Measurements from ENCODE around the gene AGPAT2. TPM values are rescaled to one million over a fixed set of nuclear protein-coding genes. Genes with fewer than 3 reads are reported as not detected.
"Not testable (repeated sequence)": the region's sequence is repeated elsewhere in the genome, so short reads cannot be mapped to it uniquely, and the experiment has no call there.

The AGPAT2 gene
- total and polyA plus RNA-seq, 2 experiments from 2014 or later, result 31.8 to 44.7 TPM

GRCh38 chr9:136634904-136635303, 52.4 kb downstream of the AGPAT2 start (continued):
- TF ChIP-seq ZNF462 (CRISPR knock-in tag; IDR thresholded peaks at IDR 0.05) (no peak), EZH2 (IDR thresholded peaks at IDR 0.05; ENCODE audit: low read depth, unreplicated experiment) (no peak), JUNB (IDR thresholded peaks at IDR 0.05; ENCODE audit: unreplicated experiment) (no peak), REST (IDR thresholded peaks at IDR 0.05; ENCODE audit: unreplicated experiment) (no peak), POLR2AphosphoS5 (IDR thresholded peaks at IDR 0.05; ENCODE audit: low read depth) (no peak), CTCF (conservative IDR thresholded peaks at IDR 0.05; ENCODE audit: low read depth in 2 of 2) (no peak), ETS1 (IDR thresholded peaks at IDR 0.05) (no peak), ZNF331 (CRISPR knock-in tag; IDR thresholded peaks at IDR 0.05; ENCODE audit: low read depth) (no peak), ZNF114 (CRISPR knock-in tag; IDR thresholded peaks at IDR 0.05) (no peak)

- H3K27me3 Mint-ChIP-seq (ENCODE audit: insufficient read depth, low read depth, poor library complexity); H3K9me2 ChIP-seq (ENCODE audit: insufficient read depth); H3K4me3 Mint-ChIP-seq; H3K4me2 ChIP-seq; ATAC-seq; H3K27ac Mint-ChIP-seq; H3K27ac ChIP-seq (ENCODE audit: low read depth); DNase-seq (ENCODE audit: low spot score); H3K4me3 ChIP-seq; H3K79me2 ChIP-seq (replicated peaks; ENCODE audit: insufficient read depth); H3K9me3 Mint-ChIP-seq; H3K36me3 Mint-ChIP-seq (ENCODE audit: low read depth); H3K4me1 ChIP-seq (ENCODE audit: insufficient read depth); H3K36me3 ChIP-seq (ENCODE audit: insufficient read depth); H3K27me3 ChIP-seq (ENCODE audit: insufficient read depth); H3K4me1 Mint-ChIP-seq; H2AFZ ChIP-seq; H4K20me1 ChIP-seq (replicated peaks; ENCODE audit: insufficient read depth): not testable (repeated sequence)
- H3F3A ChIP-seq (replicated peaks; ENCODE audit: low read depth), result peaks cover 16% of the 10 kb centered on the region
Measured at GRCh38 chr9:136632491-136633106, 54.7 kb downstream of the AGPAT2 start.
